GM12801 (cell line): ENCODE results near the gene PIK3R6.

ENCODE experiments used
- CTCF ChIP-seq: IDR thresholded peaks from one replicate; pipeline ENCODE4 v1.5.1; 2011; ENCODE audit warnings: control low read depth; ENCODE audit not compliant: insufficient read length; ENCODE audit errors: extremely low read depth

The PIK3R6 gene

GRCh38 chr17:8831234-8831849, 36.1 kb downstream of the PIK3R6 start:
- no peak for TF ChIP-seq CTCF

GRCh38 chr17:8830141-8830540, 37.3 kb downstream of the PIK3R6 start:
- TF ChIP-seq CTCF = no peak

GRCh38 chr17:8829036-8829941, 38.2 kb downstream of the PIK3R6 start:
- no peak for TF ChIP-seq CTCF

GRCh38 chr17:8828517-8828875, 39.0 kb downstream of the PIK3R6 start:
- no peak for TF ChIP-seq CTCF

- no peak for TF ChIP-seq CTCF
These were observed 40.6 kb downstream of the PIK3R6 start for GRCh38 chr17:8826808-8827435.

- no peak for TF ChIP-seq CTCF
These were observed 41.7 kb downstream of the PIK3R6 start for GRCh38 chr17:8825802-8826201.

- no peak for TF ChIP-seq CTCF
These were observed 44.2 kb downstream of the PIK3R6 start for GRCh38 chr17:8823279-8823678.
